HEK293 (cell line): Measurements from ENCODE around the gene CDIPT.

Source experiments
- IKZF3 ChIP-seq: fragments of 450-650 bp; IDR thresholded peaks from 2 replicates; pipeline ENCODE4 v1.5.0; 2018; ENCODE audit warnings: missing biosample characterization, mild to moderate bottlenecking, missing genetic modification characterization, moderate library complexity
- PRDM1 ChIP-seq: fragments of 450-650 bp; formaldehyde crosslinking; IDR thresholded peaks from 2 replicates; pipeline ENCODE4; 2016; ENCODE audit warnings: missing biosample characterization, missing genetic modification characterization
- TRIM28 ChIP-seq: IDR thresholded peaks from 2 replicates; pipeline ENCODE4 v1.6.1; 2011; ENCODE audit warnings: low read length, control low read depth, borderline replicate concordance
- ZBTB11 ChIP-seq: fragments of 450-650 bp; formaldehyde crosslinking; conservative IDR thresholded peaks from 2 replicates; pipeline ENCODE4 v1.5.1; 2016; ENCODE audit warnings: low read depth, missing biosample characterization, missing genetic modification characterization
- ZBTB6 ChIP-seq: fragments of 450-650 bp; formaldehyde crosslinking; IDR thresholded peaks from 2 replicates; pipeline ENCODE4 v1.5.1; 2017; ENCODE audit warnings: missing biosample characterization, missing genetic modification characterization
- ZNF112 ChIP-seq: fragments of 450-650 bp; formaldehyde crosslinking; IDR thresholded peaks from 2 replicates; pipeline ENCODE4 v1.5.0; 2017; ENCODE audit warnings: missing biosample characterization, missing genetic modification characterization
- ZNF114 ChIP-seq: fragments of 450-650 bp; formaldehyde crosslinking; IDR thresholded peaks from 2 replicates; pipeline ENCODE4 v1.5.0; 2017; ENCODE audit warnings: missing biosample characterization, missing genetic modification characterization
- ZNF121 ChIP-seq: fragments of 450-650 bp; formaldehyde crosslinking; IDR thresholded peaks from 2 replicates; pipeline ENCODE4 v1.5.1; 2016; ENCODE audit warnings: missing biosample characterization, missing genetic modification characterization
- ZNF148 ChIP-seq: fragments of 450-650 bp; formaldehyde crosslinking; IDR thresholded peaks from 2 replicates; pipeline ENCODE4 v1.5.0; 2017; ENCODE audit warnings: missing biosample characterization, missing genetic modification characterization, borderline replicate concordance
- ZNF169 ChIP-seq: fragments of 450-650 bp; formaldehyde crosslinking; IDR thresholded peaks from 2 replicates; pipeline ENCODE4 v1.5.1; 2016; ENCODE audit warnings: missing biosample characterization, missing genetic modification characterization
- ZNF394 ChIP-seq: fragments of 450-650 bp; formaldehyde crosslinking; IDR thresholded peaks from 2 replicates; pipeline ENCODE4 v1.5.1; 2016; ENCODE audit warnings: missing biosample characterization, missing genetic modification characterization, mild to moderate bottlenecking, moderate library complexity, borderline replicate concordance
- ZNF426 ChIP-seq: fragments of 450-650 bp; formaldehyde crosslinking; IDR thresholded peaks from 2 replicates; pipeline ENCODE4 v1.5.1; 2017; ENCODE audit warnings: missing biosample characterization, missing genetic modification characterization, mild to moderate bottlenecking, inconsistent platforms, moderate library complexity
- ZNF518A ChIP-seq: fragments of 450-650 bp; formaldehyde crosslinking; conservative IDR thresholded peaks from 2 replicates; pipeline ENCODE4 v1.5.1; 2016; ENCODE audit warnings: low read depth, missing biosample characterization, missing genetic modification characterization
- ZNF558 ChIP-seq: fragments of 450-650 bp; formaldehyde crosslinking; IDR thresholded peaks from 2 replicates; pipeline ENCODE4 v1.5.1; 2016; ENCODE audit warnings: missing biosample characterization, missing genetic modification characterization
- ZNF624 ChIP-seq: fragments of 450-650 bp; formaldehyde crosslinking; IDR thresholded peaks from 2 replicates; pipeline ENCODE4 v1.5.1; 2017; ENCODE audit warnings: missing biosample characterization, missing genetic modification characterization
- ZNF629 ChIP-seq: fragments of 450-650 bp; formaldehyde crosslinking; IDR thresholded peaks from 2 replicates; pipeline ENCODE4 v1.5.1; 2017; ENCODE audit warnings: missing biosample characterization, missing genetic modification characterization
- ZNF76 ChIP-seq: fragments of 450-650 bp; formaldehyde crosslinking; IDR thresholded peaks from 2 replicates; pipeline ENCODE4; 2016; ENCODE audit warnings: low read depth, missing biosample characterization, missing genetic modification characterization, borderline replicate concordance
- ZNF837 ChIP-seq: fragments of 450-650 bp; formaldehyde crosslinking; IDR thresholded peaks from 2 replicates; pipeline ENCODE4 v1.5.1; 2016; ENCODE audit warnings: missing biosample characterization, missing genetic modification characterization
- ZSCAN18 ChIP-seq: fragments of 450-650 bp; formaldehyde crosslinking; IDR thresholded peaks from 2 replicates; pipeline ENCODE4 v1.5.1; 2016; ENCODE audit warnings: missing biosample characterization, missing genetic modification characterization
- ZSCAN23 ChIP-seq: fragments of 450-650 bp; formaldehyde crosslinking; IDR thresholded peaks from 2 replicates; pipeline ENCODE4 v1.5.1; 2016; ENCODE audit warnings: missing biosample characterization, missing genetic modification characterization
- TF ChIP-seq, protein P1 (sequence below): fragments of 450-650 bp; formaldehyde crosslinking; IDR thresholded peaks from 2 replicates; pipeline ENCODE4 v1.5.1; 2016; ENCODE audit warnings: missing biosample characterization, missing genetic modification characterization

Gene CDIPT

DNA sequence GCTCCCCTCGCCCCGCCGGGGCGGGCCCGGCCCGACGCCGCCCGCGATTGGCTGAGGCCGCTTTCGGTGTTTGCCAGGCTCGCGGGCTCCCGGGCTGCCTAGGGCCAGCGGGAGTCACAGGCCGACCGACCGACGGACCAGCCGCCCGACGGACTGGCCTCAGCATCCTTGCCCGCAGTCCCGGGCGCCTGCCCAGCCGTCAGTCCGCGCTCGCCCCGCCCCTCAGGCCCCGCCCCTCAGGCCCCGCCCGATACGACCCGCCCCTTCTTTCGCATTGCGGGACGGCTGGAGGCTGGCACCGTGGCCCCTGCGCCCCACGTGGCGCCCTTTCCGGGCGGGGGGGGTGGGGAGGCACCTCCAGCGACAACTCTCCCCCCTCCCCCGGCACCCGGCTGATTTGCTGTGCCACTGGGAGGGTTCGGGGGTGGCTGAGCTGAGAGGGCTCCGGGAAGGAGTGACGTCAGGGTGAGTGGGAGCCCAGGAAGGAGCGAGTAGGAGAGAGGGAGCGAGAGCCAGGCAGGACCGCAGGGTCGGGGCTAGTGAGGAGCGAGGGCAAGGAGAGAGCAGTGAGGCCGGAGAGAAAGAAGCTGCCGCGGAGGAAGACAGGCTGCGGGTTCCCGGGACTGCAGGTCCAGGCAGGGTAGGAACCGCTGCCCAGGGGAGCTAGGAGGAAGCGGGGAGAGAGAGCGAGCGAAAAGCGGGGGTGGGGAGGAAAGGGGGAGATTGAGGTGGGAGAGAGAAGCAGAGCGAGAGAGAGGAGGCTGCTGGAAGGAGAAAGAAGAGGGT, 37.3 kb upstream of the CDIPT start, which contains the start of gene ASPHD1 (continued):
- TF ChIP-seq, protein P1, sequence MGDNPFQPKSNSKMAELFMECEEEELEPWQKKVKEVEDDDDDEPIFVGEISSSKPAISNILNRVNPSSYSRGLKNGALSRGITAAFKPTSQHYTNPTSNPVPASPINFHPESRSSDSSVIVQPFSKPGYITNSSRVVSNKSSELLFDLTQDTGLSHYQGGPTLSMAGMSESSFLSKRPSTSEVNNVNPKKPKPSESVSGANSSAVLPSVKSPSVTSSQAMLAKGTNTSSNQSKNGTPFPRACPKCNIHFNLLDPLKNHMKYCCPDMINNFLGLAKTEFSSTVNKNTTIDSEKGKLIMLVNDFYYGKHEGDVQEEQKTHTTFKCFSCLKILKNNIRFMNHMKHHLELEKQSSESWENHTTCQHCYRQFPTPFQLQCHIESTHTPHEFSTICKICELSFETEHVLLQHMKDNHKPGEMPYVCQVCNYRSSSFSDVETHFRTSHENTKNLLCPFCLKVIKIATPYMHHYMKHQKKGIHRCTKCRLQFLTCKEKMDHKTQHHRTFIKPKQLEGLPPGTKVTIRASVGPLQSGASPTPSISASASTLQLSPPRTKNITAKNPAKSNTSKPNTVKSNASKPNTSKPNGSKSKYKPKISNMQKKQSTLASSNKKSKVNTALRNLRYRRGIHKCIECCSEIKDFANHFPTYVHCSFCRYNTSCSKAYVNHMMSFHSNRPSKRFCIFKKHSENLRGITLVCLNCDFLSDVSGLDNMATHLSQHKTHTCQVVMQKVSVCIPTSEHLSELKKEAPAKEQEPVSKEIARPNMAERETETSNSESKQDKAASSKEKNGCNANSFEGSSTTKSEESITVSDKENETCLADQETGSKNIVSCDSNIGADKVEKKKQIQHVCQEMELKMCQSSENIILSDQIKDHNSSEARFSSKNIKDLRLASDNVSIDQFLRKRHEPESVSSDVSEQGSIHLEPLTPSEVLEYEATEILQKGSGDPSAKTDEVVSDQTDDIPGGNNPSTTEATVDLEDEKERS (tag by site-specific recombination), result no peak
- TF ChIP-seq ZNF518A (tag by site-specific recombination) (no peak), ZNF148 (peak; percentile 69), ZNF169 (tag by site-specific recombination) (peak; percentile 99), ZNF394 (tag by site-specific recombination) (peak; percentile 47; the same call in 1 of the 2 replicates), IKZF3 (tag by site-specific recombination) (peak; percentile 55), ZNF837 (tag by site-specific recombination) (no peak), ZSCAN23 (tag by site-specific recombination) (0 out of 2 replicates have a peak, but pooled peaks have one; percentile 48), ZNF629 (tag by site-specific recombination) (peak; percentile 93), ZSCAN18 (tag by site-specific recombination) (0 out of 2 replicates have a peak, but pooled peaks have one; percentile 68), ZNF624 (no peak), TRIM28 (no peak), ZNF558 (tag by site-specific recombination) (no peak), ZNF112 (tag by site-specific recombination) (no peak), PRDM1 (tag by site-specific recombination) (peak; percentile 99), ZNF114 (tag by site-specific recombination) (0 out of 2 replicates have a peak, but pooled peaks have one; percentile 38), ZNF121 (tag by site-specific recombination) (no peak), ZNF76 (peak; percentile 83; the same call in 1 of the 2 replicates), ZNF426 (tag by site-specific recombination) (no peak), ZBTB11 (tag by site-specific recombination) (peak; percentile 31), ZBTB6 (peak; percentile 78; the same call in 1 of the 2 replicates)
